ENCODE data around the gene MED25. TPM values are rescaled to one million over a fixed set of nuclear protein-coding genes. Genes with fewer than 3 reads are reported as not detected.

MED25 gene
- total and polyA plus RNA-seq, 9 of the 15 experiments (the other 6 are each of a cell fraction or from before 2014, with no cell fraction given): 4.1 to 93.9 (median 19.3) TPM

DNA sequence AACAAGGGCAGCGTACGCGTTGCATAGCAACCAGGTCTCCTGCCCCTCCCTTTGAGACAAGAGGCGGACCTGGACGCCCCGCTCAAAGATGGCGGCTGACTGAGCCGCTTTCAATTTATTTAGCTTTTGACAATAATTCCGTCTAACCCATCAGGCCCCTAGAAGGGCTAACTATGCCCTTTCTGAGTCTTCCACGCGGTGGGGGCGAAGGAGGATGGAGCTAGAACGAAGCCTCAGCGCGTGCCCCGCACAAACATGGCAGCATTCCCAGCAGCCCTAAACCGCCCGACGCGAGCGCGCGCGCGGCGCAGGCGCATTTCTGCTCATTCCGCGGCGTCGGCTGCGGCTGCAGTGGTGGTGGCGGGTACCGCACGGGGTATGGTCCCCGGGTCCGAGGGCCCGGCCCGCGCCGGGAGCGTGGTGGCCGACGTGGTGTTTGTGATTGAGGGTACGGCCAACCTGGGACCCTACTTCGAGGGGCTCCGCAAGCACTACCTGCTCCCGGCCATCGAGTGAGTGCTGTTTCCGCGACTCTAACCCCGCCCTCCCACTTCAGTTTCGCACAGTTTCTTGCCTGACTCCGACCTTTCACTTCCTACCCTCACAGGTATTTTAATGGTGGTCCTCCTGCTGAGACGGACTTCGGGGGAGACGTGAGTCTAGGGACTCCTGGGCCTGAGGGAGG, at the start of gene MED25 (continued):
- TF ChIP-seq, protein P1, sequence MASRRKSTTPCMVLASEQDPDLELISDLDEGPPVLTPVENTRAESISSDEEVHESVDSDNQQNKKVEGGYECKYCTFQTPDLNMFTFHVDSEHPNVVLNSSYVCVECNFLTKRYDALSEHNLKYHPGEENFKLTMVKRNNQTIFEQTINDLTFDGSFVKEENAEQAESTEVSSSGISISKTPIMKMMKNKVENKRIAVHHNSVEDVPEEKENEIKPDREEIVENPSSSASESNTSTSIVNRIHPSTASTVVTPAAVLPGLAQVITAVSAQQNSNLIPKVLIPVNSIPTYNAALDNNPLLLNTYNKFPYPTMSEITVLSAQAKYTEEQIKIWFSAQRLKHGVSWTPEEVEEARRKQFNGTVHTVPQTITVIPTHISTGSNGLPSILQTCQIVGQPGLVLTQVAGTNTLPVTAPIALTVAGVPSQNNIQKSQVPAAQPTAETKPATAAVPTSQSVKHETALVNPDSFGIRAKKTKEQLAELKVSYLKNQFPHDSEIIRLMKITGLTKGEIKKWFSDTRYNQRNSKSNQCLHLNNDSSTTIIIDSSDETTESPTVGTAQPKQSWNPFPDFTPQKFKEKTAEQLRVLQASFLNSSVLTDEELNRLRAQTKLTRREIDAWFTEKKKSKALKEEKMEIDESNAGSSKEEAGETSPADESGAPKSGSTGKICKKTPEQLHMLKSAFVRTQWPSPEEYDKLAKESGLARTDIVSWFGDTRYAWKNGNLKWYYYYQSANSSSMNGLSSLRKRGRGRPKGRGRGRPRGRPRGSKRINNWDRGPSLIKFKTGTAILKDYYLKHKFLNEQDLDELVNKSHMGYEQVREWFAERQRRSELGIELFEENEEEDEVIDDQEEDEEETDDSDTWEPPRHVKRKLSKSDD (conservative IDR thresholded peaks at IDR 0.05; ENCODE audit: low read length): peak; percentile 97
- TF ChIP-seq MED1 (CRISPR knock-in tag; IDR thresholded peaks at IDR 0.05; ENCODE audit: borderline replicate concordance): no peak
- no peak for TF ChIP-seq NFATC3 (IDR thresholded peaks at IDR 0.05)
- TF ChIP-seq HIVEP1 (CRISPR knock-in tag; IDR thresholded peaks at IDR 0.05): 0 out of 2 replicates have a peak, but pooled peaks have one; percentile 12
- TF ChIP-seq DPF2 (IDR thresholded peaks at IDR 0.05): no peak
- TF ChIP-seq ZNF23 (CRISPR knock-in tag; IDR thresholded peaks at IDR 0.05): 0 out of 2 replicates have a peak, but pooled peaks have one; percentile 49
- TF ChIP-seq, protein P2, sequence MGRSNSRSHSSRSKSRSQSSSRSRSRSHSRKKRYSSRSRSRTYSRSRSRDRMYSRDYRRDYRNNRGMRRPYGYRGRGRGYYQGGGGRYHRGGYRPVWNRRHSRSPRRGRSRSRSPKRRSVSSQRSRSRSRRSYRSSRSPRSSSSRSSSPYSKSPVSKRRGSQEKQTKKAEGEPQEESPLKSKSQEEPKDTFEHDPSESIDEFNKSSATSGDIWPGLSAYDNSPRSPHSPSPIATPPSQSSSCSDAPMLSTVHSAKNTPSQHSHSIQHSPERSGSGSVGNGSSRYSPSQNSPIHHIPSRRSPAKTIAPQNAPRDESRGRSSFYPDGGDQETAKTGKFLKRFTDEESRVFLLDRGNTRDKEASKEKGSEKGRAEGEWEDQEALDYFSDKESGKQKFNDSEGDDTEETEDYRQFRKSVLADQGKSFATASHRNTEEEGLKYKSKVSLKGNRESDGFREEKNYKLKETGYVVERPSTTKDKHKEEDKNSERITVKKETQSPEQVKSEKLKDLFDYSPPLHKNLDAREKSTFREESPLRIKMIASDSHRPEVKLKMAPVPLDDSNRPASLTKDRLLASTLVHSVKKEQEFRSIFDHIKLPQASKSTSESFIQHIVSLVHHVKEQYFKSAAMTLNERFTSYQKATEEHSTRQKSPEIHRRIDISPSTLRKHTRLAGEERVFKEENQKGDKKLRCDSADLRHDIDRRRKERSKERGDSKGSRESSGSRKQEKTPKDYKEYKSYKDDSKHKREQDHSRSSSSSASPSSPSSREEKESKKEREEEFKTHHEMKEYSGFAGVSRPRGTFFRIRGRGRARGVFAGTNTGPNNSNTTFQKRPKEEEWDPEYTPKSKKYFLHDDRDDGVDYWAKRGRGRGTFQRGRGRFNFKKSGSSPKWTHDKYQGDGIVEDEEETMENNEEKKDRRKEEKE (IDR thresholded peaks at IDR 0.05; ENCODE audit: borderline replicate concordance in 1 of 2, control insufficient read depth in 1 of 2, low read depth in 2 of 2, low read length in 1 of 2): no peak
- TF ChIP-seq, protein P3, sequence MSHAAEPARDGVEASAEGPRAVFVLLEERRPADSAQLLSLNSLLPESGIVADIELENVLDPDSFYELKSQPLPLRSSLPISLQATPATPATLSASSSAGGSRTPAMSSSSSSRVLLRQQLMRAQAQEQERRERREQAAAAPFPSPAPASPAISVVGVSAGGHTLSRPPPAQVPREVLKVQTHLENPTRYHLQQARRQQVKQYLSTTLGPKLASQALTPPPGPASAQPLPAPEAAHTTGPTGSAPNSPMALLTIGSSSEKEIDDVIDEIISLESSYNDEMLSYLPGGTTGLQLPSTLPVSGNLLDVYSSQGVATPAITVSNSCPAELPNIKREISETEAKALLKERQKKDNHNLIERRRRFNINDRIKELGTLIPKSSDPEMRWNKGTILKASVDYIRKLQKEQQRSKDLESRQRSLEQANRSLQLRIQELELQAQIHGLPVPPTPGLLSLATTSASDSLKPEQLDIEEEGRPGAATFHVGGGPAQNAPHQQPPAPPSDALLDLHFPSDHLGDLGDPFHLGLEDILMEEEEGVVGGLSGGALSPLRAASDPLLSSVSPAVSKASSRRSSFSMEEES (CRISPR knock-in tag; IDR thresholded peaks at IDR 0.05): no peak
- no peak for TF ChIP-seq TCF7L2 (IDR thresholded peaks at IDR 0.05; ENCODE audit: low read depth, low read length)
- TF ChIP-seq PHF21A (IDR thresholded peaks at IDR 0.05; ENCODE audit: borderline replicate concordance, low read depth): no peak
- no peak for TF ChIP-seq ZNF57 (CRISPR knock-in tag; IDR thresholded peaks at IDR 0.05)
- TF ChIP-seq STAT5B (CRISPR knock-in tag; IDR thresholded peaks at IDR 0.05): no peak
- no peak for TF ChIP-seq NR1H2 (CRISPR knock-in tag; IDR thresholded peaks at IDR 0.05)
- no peak for TF ChIP-seq EZH2 (IDR thresholded peaks at IDR 0.05; ENCODE audit: borderline replicate concordance, low read depth, low read length)
- TF ChIP-seq FIP1L1 (IDR thresholded peaks at IDR 0.05; ENCODE audit: low read depth, low read length, poor library complexity, severe bottlenecking): peak; percentile 60
- TF ChIP-seq HDAC6 (IDR thresholded peaks at IDR 0.05; ENCODE audit: low read depth, low read length): no peak
- TF ChIP-seq MXI1 (IDR thresholded peaks at IDR 0.05; ENCODE audit: low read depth, low read length): no peak
- TF ChIP-seq, protein P4, sequence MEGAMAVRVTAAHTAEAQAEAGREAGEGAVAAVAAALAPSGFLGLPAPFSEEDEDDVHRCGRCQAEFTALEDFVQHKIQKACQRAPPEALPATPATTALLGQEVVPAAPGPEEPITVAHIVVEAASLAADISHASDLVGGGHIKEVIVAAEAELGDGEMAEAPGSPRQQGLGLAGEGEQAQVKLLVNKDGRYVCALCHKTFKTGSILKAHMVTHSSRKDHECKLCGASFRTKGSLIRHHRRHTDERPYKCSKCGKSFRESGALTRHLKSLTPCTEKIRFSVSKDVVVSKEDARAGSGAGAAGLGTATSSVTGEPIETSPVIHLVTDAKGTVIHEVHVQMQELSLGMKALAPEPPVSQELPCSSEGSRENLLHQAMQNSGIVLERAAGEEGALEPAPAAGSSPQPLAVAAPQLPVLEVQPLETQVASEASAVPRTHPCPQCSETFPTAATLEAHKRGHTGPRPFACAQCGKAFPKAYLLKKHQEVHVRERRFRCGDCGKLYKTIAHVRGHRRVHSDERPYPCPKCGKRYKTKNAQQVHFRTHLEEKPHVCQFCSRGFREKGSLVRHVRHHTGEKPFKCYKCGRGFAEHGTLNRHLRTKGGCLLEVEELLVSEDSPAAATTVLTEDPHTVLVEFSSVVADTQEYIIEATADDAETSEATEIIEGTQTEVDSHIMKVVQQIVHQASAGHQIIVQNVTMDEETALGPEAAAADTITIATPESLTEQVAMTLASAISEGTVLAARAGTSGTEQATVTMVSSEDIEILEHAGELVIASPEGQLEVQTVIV (CRISPR knock-in tag; IDR thresholded peaks at IDR 0.05; ENCODE audit: borderline replicate concordance): no peak

Data from K562 (cell line).